A549 (cell line): Measurements from ENCODE around the gene FRS2. TPM values are rescaled to one million over a fixed set of nuclear protein-coding genes. Genes with fewer than 3 reads are reported as not detected.

Experiments
- ATAC-seq, 2 experiments: fragments of 200-7000 bp in 1 of 2; fragments of >200 bp in 1 of 2; cut with Nextera tagmentation in 1 of 2; cut with Tn5 transposase in 1 of 2; 3 replicates each; pipeline versions ENCODE4 v1.8.0 to v1.9.1; 2018 to 2020; ENCODE audit warnings: mild to moderate bottlenecking in 1 of 2, moderate library complexity in 1 of 2
- CTCF ChIA-PET: fragments of 300-600 bp; sonication (Branson Sonifier 250); formaldehyde crosslinking; extraction: SDS; loops from one replicate; lab custom pipeline; 2021; ENCODE audit warnings: antibody characterized with exemption, inconsistent platforms; lab: Yijun Ruan, JAX
- POLR2A ChIA-PET: fragments of 350-600 bp; formaldehyde crosslinking; extraction: SDS; loops from one replicate; lab custom pipeline; 2021; ENCODE audit warnings: antibody characterized with exemption, inconsistent platforms; lab: Yijun Ruan, JAX
- DNase-seq, 2 experiments: peaks; one replicate each; pipeline versions ENCODE4 v3.0.0 to v3.0.0-alpha.2; 2011 to 2016; ENCODE audit warnings: low read depth in 1 of 2, low spot score in 1 of 2
- FAIRE-seq: peaks from 2 replicates; lab custom pipeline; 2011; peaks lifted over from hg19 to GRCh38; lab: Jason Lieb, UNC
- H3K27ac ChIP-seq, 2 experiments: fragments of >200 bp; sonication (Bioruptor Twin); formaldehyde crosslinking; 3 replicates each; pipeline ENCODE4 v1.5.1; 2016 to 2017
- H3K4me1 ChIP-seq: fragments of >200 bp; sonication (Bioruptor Twin); formaldehyde crosslinking; 3 replicates; pipeline ENCODE4 v1.6.1; 2016
- H3K4me2 ChIP-seq: fragments of >200 bp; sonication (Bioruptor Twin); formaldehyde crosslinking; 3 replicates; pipeline ENCODE4 v1.6.1; 2016
- H3K4me3 ChIP-seq: fragments of >200 bp; sonication (Bioruptor Twin); formaldehyde crosslinking; 3 replicates; pipeline ENCODE4 v1.5.1; 2016
- H3K9me3 ChIP-seq: fragments of >200 bp; sonication (Bioruptor Twin); formaldehyde crosslinking; 3 replicates; pipeline ENCODE4 v1.6.1; 2016
- CHD4 ChIP-seq: fragments of 200-600 bp; sonication (generic); IDR thresholded peaks from 2 replicates; pipeline ENCODE4 v1.6.1; 2016; ENCODE audit warnings: antibody characterized with exemption, mild to moderate bottlenecking, borderline replicate concordance
- FOSL2 ChIP-seq, 2 experiments: fragments of 450-650 bp in 1 of 2; fragments of >200 bp in 1 of 2; sonication (Bioruptor Twin) in 1 of 2; formaldehyde crosslinking; IDR thresholded peaks; 2 replicates each; pipeline versions ENCODE4 v1.5.0 to v1.6.1; 2016 to 2020; ENCODE audit warnings: mild to moderate bottlenecking in 1 of 2, moderate library complexity in 1 of 2
- HEYL ChIP-seq: fragments of 250-450 bp; sonication (Bioruptor Pico); IDR thresholded peaks from 2 replicates; pipeline ENCODE4 v1.8.0; 2021; ENCODE audit warnings: mild to moderate bottlenecking, moderate library complexity
- HOXA7 ChIP-seq: fragments of 250-450 bp; sonication (Bioruptor Pico); IDR thresholded peaks from 2 replicates; pipeline ENCODE4 v1.5.0; 2020; ENCODE audit warnings: mild to moderate bottlenecking, moderate library complexity
- JUN ChIP-seq, 2 experiments: fragments of >200 bp; sonication (Bioruptor Twin); formaldehyde crosslinking; IDR thresholded peaks; 2 replicates in 1 of 2; 3 replicates in 1 of 2; pipeline ENCODE4 v1.6.1; 2016 to 2017
- MAZ ChIP-seq: fragments of 150-350 bp; IDR thresholded peaks from 2 replicates; pipeline ENCODE4 v1.6.1; 2014; ENCODE audit warnings: antibody characterized with exemption, low read depth, low read length, borderline replicate concordance
- NR3C1 ChIP-seq: fragments of >200 bp; sonication (Bioruptor Twin); formaldehyde crosslinking; IDR thresholded peaks from 3 replicates; pipeline ENCODE4 v1.6.1; 2017
- POLR2AphosphoS2 ChIP-seq: conservative IDR thresholded peaks from 2 replicates; pipeline ENCODE4 v1.6.1; 2012; ENCODE audit warnings: low read length, improper control_type of control experiment, inconsistent platforms
- RARB ChIP-seq: fragments of 250-450 bp; sonication (Bioruptor Pico); IDR thresholded peaks from 2 replicates; pipeline ENCODE4 v1.8.0; 2021; ENCODE audit warnings: mild to moderate bottlenecking, moderate library complexity
- SMC3 ChIP-seq: fragments of >200 bp; sonication (Bioruptor Twin); formaldehyde crosslinking; IDR thresholded peaks from 3 replicates; pipeline ENCODE4 v1.6.1; 2018; ENCODE audit warnings: inconsistent platforms
- ZFP36 ChIP-seq: fragments of 450-650 bp; IDR thresholded peaks from 2 replicates; pipeline ENCODE4 v1.6.1; 2014; ENCODE audit warnings: borderline replicate concordance; ENCODE audit not compliant: partially characterized antibody
- polyA plus RNA-seq, 4 experiments: library from polyadenylated mRNA; depleted of rRNA in 3 of 4; stranded (reverse); fragments of >200 nt; fragmentation: RNase III in 1 of 4; extraction: RNeasy Plus Mini Kit Qiagen cat#74134 plus additional on column Dnase treatment in 1 of 4; gene quantifications; 2 replicates in 3 of 4; 3 replicates in 1 of 4; pipeline ENCODE4 v1.2.3, GENCODE V29; 2011 to 2017
- TF ChIP-seq, protein P1 (sequence below): fragments of 200-600 bp; sonication (generic); IDR thresholded peaks from 2 replicates; pipeline ENCODE4 v1.6.1; 2016; ENCODE audit warnings: antibody characterized with exemption, mild to moderate bottlenecking, moderate library complexity
- TF ChIP-seq, protein P2 (sequence below): fragments of >200 bp; sonication (Bioruptor Twin); formaldehyde crosslinking; IDR thresholded peaks from 3 replicates; pipeline ENCODE4 v1.5.1; 2016
- TF ChIP-seq, protein P3 (sequence below): fragments of 250-450 bp; sonication (Bioruptor Pico); IDR thresholded peaks from 2 replicates; pipeline ENCODE4 v1.5.0; 2021; ENCODE audit warnings: mild to moderate bottlenecking, moderate library complexity, borderline replicate concordance
- TF ChIP-seq, protein P4 (sequence below): fragments of 450-650 bp; IDR thresholded peaks from 2 replicates; pipeline ENCODE4 v1.6.1; 2014; ENCODE audit warnings: antibody characterized with exemption
- TF ChIP-seq, protein P5 (sequence below): fragments of 150-350 bp; IDR thresholded peaks from 2 replicates; pipeline ENCODE4 v1.6.1; 2014; ENCODE audit warnings: low read depth, mild to moderate bottlenecking, low read length

FRS2 gene
- polyA plus RNA-seq, 2 of the 4 experiments (the other 2 are of a cell fraction): 14.9 to 28.6 TPM

DNA sequence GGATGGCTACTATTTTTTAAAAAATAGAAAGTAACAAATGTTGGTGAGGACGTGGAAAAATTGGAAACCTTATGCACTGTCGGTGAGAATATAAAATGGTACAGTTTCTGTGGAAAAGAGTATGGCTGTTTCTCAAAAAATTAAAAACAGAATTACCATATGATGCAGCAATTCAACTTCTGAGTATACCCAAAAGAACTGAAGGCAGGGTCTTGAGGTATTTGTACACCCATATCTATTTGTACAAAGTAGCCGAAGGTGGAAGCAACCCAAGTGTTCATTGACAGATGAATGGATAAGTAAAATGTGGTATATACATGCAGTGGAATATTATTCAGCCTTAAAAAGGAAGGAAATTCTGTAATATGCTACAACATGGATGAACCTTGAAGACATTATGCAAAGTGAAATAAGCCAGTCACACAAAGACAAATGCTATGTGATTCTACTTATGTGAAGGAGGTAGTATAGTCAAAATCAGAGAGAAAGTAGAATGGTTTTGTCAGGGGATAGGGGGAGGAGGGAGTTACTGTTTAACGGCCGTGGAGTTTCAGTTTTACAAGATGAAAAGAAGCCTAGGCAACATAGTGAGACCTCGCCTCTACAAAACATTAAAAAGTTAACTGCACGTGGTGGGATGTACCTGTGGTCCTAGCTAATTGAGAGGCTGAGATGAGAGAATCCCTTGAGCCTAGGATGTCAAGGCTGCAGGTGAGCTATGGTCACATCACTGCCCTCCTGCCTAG is 76.7 kb downstream of the FRS2 start (continued):
- TF ChIP-seq, protein P1, sequence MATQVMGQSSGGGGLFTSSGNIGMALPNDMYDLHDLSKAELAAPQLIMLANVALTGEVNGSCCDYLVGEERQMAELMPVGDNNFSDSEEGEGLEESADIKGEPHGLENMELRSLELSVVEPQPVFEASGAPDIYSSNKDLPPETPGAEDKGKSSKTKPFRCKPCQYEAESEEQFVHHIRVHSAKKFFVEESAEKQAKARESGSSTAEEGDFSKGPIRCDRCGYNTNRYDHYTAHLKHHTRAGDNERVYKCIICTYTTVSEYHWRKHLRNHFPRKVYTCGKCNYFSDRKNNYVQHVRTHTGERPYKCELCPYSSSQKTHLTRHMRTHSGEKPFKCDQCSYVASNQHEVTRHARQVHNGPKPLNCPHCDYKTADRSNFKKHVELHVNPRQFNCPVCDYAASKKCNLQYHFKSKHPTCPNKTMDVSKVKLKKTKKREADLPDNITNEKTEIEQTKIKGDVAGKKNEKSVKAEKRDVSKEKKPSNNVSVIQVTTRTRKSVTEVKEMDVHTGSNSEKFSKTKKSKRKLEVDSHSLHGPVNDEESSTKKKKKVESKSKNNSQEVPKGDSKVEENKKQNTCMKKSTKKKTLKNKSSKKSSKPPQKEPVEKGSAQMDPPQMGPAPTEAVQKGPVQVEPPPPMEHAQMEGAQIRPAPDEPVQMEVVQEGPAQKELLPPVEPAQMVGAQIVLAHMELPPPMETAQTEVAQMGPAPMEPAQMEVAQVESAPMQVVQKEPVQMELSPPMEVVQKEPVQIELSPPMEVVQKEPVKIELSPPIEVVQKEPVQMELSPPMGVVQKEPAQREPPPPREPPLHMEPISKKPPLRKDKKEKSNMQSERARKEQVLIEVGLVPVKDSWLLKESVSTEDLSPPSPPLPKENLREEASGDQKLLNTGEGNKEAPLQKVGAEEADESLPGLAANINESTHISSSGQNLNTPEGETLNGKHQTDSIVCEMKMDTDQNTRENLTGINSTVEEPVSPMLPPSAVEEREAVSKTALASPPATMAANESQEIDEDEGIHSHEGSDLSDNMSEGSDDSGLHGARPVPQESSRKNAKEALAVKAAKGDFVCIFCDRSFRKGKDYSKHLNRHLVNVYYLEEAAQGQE: no peak
- TF ChIP-seq SMC3 (no peak), MAZ (no peak), POLR2AphosphoS2 (no peak)

DNA sequence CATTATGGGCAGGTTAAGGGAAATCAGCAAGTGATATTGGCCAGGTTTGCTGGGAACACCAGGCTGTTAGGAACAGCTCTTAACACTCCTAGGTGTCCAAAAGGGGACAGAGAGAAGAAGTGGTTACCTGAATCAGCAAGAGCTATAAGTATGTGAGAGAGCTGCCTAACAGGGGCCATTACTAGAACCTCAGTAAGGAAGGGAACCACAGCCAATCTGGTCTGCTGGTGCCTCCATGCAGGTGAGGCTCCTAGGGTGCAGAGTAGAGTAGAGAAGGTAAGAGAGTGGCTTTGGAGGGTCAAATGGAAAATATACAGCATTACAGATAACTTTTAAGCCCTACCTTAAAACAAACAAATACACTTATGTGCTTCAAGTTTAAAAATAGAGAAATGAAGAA is 78.5 kb downstream of the FRS2 start:
- Histone ChIP-seq H3K9me3 (peaks cover 9% of the 10 kb centered on the region; the same call in 2 of the 3 replicates), H3K4me3 (no peak overlapping the region), H3K4me2 (no peak overlapping the region), H3K27ac (no peak overlapping the region), H3K4me1 (peaks cover 3% of the 10 kb centered on the region; the same call in 2 of the 3 replicates)
- FAIRE-seq (no peak), DNase-seq (no peak), ATAC-seq (peak in 1 of 2 experiments; percentile 39; a peak in 1 of 6 replicates)
- TF ChIP-seq, protein P2, sequence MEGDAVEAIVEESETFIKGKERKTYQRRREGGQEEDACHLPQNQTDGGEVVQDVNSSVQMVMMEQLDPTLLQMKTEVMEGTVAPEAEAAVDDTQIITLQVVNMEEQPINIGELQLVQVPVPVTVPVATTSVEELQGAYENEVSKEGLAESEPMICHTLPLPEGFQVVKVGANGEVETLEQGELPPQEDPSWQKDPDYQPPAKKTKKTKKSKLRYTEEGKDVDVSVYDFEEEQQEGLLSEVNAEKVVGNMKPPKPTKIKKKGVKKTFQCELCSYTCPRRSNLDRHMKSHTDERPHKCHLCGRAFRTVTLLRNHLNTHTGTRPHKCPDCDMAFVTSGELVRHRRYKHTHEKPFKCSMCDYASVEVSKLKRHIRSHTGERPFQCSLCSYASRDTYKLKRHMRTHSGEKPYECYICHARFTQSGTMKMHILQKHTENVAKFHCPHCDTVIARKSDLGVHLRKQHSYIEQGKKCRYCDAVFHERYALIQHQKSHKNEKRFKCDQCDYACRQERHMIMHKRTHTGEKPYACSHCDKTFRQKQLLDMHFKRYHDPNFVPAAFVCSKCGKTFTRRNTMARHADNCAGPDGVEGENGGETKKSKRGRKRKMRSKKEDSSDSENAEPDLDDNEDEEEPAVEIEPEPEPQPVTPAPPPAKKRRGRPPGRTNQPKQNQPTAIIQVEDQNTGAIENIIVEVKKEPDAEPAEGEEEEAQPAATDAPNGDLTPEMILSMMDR: no peak
- TF ChIP-seq, protein P3, sequence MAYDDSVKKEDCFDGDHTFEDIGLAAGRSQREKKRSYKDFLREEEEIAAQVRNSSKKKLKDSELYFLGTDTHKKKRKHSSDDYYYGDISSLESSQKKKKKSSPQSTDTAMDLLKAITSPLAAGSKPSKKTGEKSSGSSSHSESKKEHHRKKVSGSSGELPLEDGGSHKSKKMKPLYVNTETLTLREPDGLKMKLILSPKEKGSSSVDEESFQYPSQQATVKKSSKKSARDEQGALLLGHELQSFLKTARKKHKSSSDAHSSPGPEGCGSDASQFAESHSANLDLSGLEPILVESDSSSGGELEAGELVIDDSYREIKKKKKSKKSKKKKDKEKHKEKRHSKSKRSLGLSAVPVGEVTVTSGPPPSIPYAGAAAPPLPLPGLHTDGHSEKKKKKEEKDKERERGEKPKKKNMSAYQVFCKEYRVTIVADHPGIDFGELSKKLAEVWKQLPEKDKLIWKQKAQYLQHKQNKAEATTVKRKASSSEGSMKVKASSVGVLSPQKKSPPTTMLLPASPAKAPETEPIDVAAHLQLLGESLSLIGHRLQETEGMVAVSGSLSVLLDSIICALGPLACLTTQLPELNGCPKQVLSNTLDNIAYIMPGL (CRISPR knock-in tag): no peak
- TF ChIP-seq JUN (IDR thresholded peaks at IDR 0.05) (no peak), RARB (no peak), NR3C1 (no peak), HOXA7 (CRISPR knock-in tag) (no peak), FOSL2 (IDR thresholded peaks at IDR 0.05) (no peak), FOSL2 (CRISPR knock-in tag; IDR thresholded peaks at IDR 0.05) (no peak), HEYL (CRISPR knock-in tag) (no peak), SMC3 (no peak), ZFP36 (no peak), POLR2AphosphoS2 (no peak), CHD4 (no peak)
- TF ChIP-seq, protein P4, sequence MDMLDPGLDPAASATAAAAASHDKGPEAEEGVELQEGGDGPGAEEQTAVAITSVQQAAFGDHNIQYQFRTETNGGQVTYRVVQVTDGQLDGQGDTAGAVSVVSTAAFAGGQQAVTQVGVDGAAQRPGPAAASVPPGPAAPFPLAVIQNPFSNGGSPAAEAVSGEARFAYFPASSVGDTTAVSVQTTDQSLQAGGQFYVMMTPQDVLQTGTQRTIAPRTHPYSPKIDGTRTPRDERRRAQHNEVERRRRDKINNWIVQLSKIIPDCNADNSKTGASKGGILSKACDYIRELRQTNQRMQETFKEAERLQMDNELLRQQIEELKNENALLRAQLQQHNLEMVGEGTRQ: no peak
- TF ChIP-seq, protein P5, sequence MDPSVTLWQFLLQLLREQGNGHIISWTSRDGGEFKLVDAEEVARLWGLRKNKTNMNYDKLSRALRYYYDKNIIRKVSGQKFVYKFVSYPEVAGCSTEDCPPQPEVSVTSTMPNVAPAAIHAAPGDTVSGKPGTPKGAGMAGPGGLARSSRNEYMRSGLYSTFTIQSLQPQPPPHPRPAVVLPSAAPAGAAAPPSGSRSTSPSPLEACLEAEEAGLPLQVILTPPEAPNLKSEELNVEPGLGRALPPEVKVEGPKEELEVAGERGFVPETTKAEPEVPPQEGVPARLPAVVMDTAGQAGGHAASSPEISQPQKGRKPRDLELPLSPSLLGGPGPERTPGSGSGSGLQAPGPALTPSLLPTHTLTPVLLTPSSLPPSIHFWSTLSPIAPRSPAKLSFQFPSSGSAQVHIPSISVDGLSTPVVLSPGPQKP: no peak
- CTCF ChIA-PET: interaction anchor here (1.0 kb wide), 1 partner anchor 8 kb away, joined by 3 read pairs; no protein-coding TSS in a partner anchor
- POLR2A ChIA-PET: no interaction called here
